Lower leg skin (tissue), 4 donors: ENCODE measurements around the gene SORCS1. TPM values are rescaled to one million over a fixed set of nuclear protein-coding genes. Genes with fewer than 3 reads are reported as not detected.

Source experiments
- DNase-seq, 2 donors: peaks; one replicate each; pipeline ENCODE4 v3.0.0-alpha.2; 2019; ENCODE audit warnings: low spot score in 2 of 2
- H3K4me3 ChIP-seq: fragments of 200-600 bp; sonication (generic); 2 replicates; pipeline ENCODE4 v1.5.1; 2017; ENCODE audit warnings: mild to moderate bottlenecking, low read depth; ENCODE audit not compliant: poor library complexity, severe bottlenecking
- POLR2A ChIP-seq, 2 donors: fragments of 450-650 bp; IDR thresholded peaks; one replicate each; pipeline ENCODE4 v1.6.1; 2016 to 2017; ENCODE audit warnings: antibody characterized with exemption in 2 of 2, mild to moderate bottlenecking in 1 of 2, moderate library complexity in 1 of 2
- WGBS, 2 donors: methylation state at CpG; one replicate each; pipeline ENCODE4 v1.1.5; 2018; 5-methylcytosine and 5-hydroxymethylcytosine counted together
- intact Hi-C: fragments of 100-400 bp; cut with DNase I; formaldehyde crosslinking; loops from one replicate; pipeline ENCODE4 v1.15.0; 2023; ENCODE audit warnings: low total_unique reads
- total RNA-seq, 4 donors: library from RNA; depleted of rRNA; stranded (reverse); fragments of >200 nt; gene quantifications; one replicate each; pipeline ENCODE4 v1.1.0, GENCODE V29; 2016
- TF ChIP-seq, protein P1 (sequence below), 3 donors: fragments of 450-650 bp; IDR thresholded peaks; one replicate each; pipeline ENCODE4 v1.5.1; 2016; ENCODE audit warnings: antibody characterized with exemption in 3 of 3, mild to moderate bottlenecking in 3 of 3, moderate library complexity in 2 of 3

The SORCS1 gene
- total RNA-seq, 4 donors from 2014 or later: 2.2 to 5.3 (median 2.9) TPM

DNA sequence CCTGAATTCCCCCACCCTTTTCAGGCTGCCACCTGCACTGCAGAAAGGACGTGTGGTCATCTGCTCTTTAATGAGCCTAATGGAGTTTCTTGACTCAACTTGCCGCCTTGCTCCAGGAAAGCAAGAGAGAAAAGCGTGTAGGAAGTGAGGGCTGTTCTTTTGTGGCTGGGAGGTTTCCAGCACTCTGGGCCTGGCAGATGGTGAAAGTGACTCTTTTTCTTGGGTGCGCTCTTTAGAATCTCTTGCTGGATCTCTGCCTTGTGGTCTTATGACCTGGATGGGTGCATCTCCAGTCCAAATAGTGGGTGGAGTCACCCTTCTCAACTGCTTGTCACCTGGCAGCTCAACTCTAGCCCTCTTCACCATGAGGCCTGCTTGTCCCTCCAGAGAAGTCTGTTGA, 244.0 kb downstream of the SORCS1 start:
- no peak for DNase-seq
- H3K4me3 ChIP-seq: no peak overlapping the region
- intact Hi-C loops: no loop called here
- no peak for TF ChIP-seq POLR2A (IDR thresholded peaks at IDR 0.05)
- TF ChIP-seq, protein P1, sequence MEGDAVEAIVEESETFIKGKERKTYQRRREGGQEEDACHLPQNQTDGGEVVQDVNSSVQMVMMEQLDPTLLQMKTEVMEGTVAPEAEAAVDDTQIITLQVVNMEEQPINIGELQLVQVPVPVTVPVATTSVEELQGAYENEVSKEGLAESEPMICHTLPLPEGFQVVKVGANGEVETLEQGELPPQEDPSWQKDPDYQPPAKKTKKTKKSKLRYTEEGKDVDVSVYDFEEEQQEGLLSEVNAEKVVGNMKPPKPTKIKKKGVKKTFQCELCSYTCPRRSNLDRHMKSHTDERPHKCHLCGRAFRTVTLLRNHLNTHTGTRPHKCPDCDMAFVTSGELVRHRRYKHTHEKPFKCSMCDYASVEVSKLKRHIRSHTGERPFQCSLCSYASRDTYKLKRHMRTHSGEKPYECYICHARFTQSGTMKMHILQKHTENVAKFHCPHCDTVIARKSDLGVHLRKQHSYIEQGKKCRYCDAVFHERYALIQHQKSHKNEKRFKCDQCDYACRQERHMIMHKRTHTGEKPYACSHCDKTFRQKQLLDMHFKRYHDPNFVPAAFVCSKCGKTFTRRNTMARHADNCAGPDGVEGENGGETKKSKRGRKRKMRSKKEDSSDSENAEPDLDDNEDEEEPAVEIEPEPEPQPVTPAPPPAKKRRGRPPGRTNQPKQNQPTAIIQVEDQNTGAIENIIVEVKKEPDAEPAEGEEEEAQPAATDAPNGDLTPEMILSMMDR (IDR thresholded peaks at IDR 0.05): no peak
- WGBS, 2 donors: 80 to 84% methylated on average over 4 of the region's 4 CpGs

DNA sequence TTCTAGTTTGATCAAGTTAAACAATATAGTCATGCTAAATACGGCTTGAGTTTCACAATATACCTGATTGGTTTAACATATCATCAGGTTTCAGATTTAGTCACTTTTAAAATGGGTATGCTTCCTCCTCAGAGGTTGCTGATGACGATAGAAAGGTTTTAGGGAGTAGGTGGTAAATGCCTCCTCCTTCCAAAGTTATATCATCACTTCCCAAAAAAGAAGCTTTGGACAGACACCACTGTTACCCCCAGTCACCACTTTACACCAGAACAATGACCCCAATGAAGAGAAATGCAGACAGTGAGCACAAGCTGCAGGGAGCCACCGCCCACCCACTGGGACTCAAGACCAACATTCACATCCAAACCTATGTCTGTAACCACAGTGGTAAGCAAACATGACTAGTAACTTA, 244.6 kb downstream of the SORCS1 start:
- intact Hi-C loops: no loop called here
- WGBS, 2 donors: 76 to 82% methylated on average over 3 of the region's 3 CpGs
- no peak for DNase-seq
- no peak for TF ChIP-seq POLR2A (IDR thresholded peaks at IDR 0.05)
- TF ChIP-seq, protein P1 (IDR thresholded peaks at IDR 0.05): no peak
- H3K4me3 ChIP-seq: no peak overlapping the region

DNA sequence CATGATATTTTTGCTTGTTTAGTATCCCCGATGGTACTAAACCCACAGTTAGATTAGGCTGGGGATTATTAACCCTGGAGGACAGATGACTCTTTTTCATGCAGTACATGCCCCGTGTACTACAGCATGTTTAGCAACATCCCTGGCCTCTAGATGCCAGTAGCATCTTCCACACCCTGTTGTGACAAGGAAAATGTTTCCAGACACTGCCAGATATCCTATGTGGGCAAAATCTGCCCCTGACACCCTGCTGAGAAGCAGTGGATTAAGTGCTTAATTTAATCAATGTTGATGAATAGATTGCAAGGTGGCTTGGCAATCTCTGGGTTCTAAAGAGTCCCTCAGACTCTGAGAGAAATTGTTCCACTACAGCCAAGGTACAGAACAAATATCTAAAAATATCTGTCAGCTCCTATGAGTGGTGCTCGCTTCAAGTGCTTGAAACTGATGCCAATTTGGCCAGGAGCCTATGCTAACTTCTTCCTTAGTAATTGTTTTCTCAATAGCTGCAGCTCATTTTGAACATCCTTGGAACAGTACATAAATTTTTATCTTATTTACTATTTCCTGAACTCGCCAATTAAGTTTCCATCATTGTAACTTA, 247.0 kb downstream of the SORCS1 start:
- no peak overlapping the region for H3K4me3 ChIP-seq
- 44 to 51% methylated on average over 4 of the region's 4 CpGs for WGBS, 2 donors
- intact Hi-C loops: no loop called here
- no peak for DNase-seq
- TF ChIP-seq, protein P1 (IDR thresholded peaks at IDR 0.05): no peak
- no peak for TF ChIP-seq POLR2A (IDR thresholded peaks at IDR 0.05)

DNA sequence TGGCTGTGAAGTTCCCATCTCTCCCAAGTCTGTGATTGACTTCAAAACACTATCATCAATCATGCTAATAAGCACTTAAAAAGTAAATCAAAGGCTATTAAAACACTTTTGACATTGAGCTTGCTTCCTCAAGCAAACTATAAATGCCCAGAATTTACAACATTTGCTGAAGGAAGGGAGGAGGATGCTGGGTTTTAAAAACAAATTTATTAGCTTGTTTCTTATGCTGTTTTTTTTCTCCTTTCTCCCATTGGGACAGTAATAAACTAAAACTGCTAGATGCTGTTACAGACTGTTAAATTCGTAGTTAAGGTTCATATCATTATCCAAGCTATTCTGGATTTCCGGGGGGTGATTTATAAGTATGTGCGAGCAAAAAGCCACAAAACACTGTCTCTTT, 250.5 kb downstream of the SORCS1 start:
- no peak for DNase-seq
- WGBS, 2 donors: 54 to 66% methylated on average over 3 of the region's 3 CpGs
- no peak overlapping the region for H3K4me3 ChIP-seq
- no peak for TF ChIP-seq POLR2A (IDR thresholded peaks at IDR 0.05)
- TF ChIP-seq, protein P1 (IDR thresholded peaks at IDR 0.05): no peak
- intact Hi-C loops: no loop called here

DNA sequence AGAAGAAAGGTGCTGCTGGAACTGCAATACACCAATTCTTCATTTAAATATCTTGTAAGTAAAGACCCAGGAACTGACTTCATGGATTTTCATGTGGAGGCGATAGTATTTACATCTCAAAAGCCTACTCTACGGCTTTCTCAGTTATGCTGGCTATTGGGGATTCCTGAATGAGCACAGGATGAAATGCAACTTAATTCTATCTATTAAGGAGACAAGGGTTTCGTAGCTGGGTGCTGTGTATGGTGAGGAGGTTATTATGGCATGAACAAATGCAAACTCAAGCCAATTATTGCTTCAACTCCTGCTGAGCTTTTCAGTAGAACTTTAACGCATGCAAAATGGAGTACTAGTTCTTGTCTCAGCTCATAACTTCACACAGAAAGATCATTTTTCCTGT, 251.2 kb downstream of the SORCS1 start:
- H3K4me3 ChIP-seq: no peak overlapping the region
- intact Hi-C loops: no loop called here
- TF ChIP-seq POLR2A (IDR thresholded peaks at IDR 0.05): no peak
- TF ChIP-seq, protein P1 (IDR thresholded peaks at IDR 0.05): no peak
- 54 to 73% methylated on average over 4 of the region's 4 CpGs for WGBS, 2 donors
- no peak for DNase-seq

DNA sequence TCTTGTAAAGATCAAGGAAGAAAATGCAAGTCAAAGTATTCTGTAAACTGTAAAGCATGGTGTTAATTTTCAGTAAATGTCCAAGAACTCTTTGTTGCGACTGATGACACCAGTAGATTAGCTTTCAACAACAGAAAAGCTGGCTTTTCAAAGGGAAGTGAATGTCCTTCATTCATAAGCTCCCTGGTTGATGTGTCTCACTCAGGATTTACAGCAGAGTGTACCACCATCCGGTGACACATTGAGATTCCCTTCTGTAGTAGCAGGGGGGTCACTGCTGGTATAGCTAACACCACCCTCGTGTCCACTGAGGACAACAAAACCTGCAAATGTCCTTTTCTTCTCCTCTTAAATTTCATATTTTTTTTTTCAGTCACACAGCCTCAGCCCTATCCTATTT, 253.4 kb downstream of the SORCS1 start:
- TF ChIP-seq POLR2A (IDR thresholded peaks at IDR 0.05): no peak
- TF ChIP-seq, protein P1 (IDR thresholded peaks at IDR 0.05): no peak
- WGBS, 2 donors: 74 to 76% methylated on average over 3 of the region's 3 CpGs
- no peak for DNase-seq
- no peak overlapping the region for H3K4me3 ChIP-seq
- intact Hi-C loops: no loop called here
